ENCODE data around the gene EXOSC3. TPM values are rescaled to one million over a fixed set of nuclear protein-coding genes. Genes with fewer than 3 reads are reported as not detected.
"Not testable (repeated sequence)": the region's sequence is repeated elsewhere in the genome, so short reads cannot be mapped to it uniquely, and the experiment has no call there.

Gene EXOSC3
- total RNA-seq, 1 donor from 2014 or later: 28.6 TPM

DNA sequence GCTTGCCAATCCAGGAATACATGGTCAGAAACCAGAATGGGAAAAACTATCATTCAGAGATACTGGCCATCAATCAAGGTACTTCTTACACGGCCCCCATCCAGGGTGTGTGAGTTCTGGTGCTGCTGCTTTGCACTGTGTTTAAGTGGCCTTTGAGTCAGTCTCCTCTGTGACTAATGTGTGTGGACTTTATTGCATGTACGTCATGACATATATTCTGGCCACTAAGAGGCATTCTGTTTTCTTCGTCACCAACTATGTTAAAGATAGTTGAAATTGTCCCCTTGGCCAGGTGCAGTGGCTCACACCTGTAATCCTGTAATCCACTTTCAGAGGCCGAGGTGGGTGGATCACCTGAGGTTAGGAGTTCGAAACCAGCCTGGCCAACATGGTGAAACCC is 8.5 kb downstream of the EXOSC3 start:
- DNase-seq (ENCODE audit: low read depth in 2 of 2): no peak

GRCh38 chr9:37775216-37775919 is 9.5 kb downstream of the EXOSC3 start:
- no peak for DNase-seq (ENCODE audit: low read depth in 2 of 2)

DNA sequence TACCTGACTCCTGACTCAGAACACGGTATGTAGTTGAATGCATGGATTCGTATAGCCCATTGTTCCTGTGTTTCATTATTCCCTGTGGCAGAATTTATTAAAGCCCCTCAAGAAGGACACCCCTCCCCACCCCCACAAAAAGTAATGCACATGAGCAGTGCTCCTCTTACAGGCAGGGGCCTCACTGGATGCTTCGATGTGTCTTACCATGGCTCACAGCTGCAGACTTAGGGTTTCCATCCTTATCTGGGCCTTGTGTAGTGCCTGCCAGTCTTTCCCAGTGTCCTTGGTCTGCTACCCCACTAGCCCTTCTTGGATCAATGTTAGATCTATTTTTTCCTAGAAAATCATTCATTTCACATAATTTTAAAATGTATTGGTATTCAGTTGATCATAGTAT is 14.9 kb downstream of the EXOSC3 start:
- no peak for DNase-seq (ENCODE audit: low read depth in 2 of 2)

GRCh38 chr9:37769306-37769705 is 15.6 kb downstream of the EXOSC3 start:
- no peak for DNase-seq (ENCODE audit: low read depth in 2 of 2)

DNA sequence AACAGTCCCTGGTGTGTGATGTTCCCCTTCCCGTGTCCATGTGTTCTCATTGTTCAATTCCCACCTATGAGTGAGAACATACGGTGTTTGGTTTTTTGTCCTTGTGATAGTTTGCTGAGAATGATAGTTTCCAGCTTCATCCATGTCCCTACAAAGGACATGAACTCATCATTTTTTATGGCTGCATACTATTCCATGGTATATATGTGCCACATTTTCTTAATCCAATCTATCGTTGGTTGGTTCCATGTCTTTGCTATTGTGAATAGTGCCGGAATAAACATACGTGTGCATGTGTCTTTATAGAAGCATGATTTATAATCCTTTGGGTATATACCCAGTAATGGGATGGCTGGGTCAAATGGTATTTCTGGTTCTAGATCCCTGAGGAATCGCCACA is 19.6 kb downstream of the EXOSC3 start:
- DNase-seq (ENCODE audit: low read depth in 2 of 2): not testable (repeated sequence)

- peak in 1 of 2 donors; percentile 32 for DNase-seq (ENCODE audit: low read depth in 2 of 2)
These were observed 23.4 kb downstream of the EXOSC3 start for GRCh38 chr9:37761511-37761910.

DNA sequence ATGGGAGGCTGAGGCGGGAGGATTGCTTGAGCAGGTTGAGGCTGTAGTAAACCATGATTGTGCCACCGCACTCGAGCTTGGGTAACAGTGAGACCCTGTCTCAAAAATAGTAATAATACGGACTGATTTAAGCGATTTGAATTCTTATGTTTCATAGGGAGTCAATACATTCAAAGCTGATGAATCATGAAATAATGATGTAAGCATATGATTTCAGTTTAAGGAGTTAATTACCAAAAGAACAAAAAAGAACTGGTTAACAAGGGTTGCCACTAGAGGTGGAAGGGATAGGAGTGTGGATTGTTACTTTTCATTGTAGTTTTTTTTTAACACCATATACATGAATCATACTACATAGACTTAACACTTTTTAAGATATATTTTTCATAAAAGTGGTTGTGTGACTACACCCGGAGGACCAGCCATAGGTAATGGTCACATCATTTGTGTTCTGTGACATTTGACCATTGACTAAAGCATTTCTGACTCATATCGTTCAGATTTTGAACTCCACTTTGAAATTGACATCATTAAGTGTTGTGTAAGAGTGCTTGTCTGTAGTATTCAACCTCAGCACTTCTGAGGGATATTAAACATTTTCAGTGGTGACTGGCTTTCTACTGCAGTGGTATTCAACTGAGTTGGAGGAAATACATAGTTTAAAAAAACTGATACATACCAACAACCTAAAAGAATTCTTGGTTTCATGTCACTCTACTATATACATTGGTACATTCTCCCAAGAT is 24.3 kb downstream of the EXOSC3 start:
- no peak for DNase-seq (ENCODE audit: low read depth in 2 of 2)

GRCh38 chr9:37758747-37759146 is 26.1 kb downstream of the EXOSC3 start:
- DNase-seq (ENCODE audit: low read depth in 2 of 2): no peak

DNA sequence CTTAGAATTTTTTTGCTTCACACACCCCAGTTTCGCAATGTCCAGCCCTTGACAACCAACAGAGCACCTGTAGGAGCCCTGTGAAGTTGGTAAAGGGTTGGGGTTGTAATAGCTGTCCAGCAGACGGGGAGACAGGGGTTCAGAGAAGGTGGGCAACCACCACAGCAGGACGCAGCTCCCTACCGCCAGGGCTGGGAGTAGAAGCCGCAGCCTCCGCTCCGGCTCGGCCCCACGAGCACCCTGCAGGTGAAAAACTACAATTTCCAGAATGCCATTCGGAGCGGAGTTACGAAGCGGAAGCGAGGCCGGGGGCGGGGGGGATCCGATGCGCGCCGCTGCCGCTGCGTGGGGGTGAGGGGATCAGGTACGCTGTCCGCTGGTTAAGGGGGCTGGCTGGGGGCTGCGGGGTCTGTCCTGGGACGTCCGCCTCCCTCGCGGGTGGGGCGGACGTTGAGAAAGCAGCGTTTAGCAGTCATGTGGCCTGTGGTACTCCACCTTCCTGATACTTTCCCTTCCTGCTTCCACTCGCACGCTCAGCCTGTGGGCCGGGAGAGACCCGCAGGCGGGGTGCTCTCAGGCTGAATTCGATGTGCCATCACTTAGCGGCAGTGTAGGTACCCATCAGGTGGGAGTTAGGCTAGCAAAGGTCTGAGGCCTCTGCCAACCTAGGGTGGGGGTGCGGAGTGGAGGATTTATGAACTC is 31.2 kb downstream of the EXOSC3 start, which contains the start of gene TRMT10B:
Gene TRMT10B, plus strand, starts transcription at position 317 of the 702 bp plus-strand sequence. CDS start 8,127 bp downstream, outside the sequence.
- peak; percentile 74 to 83 for DNase-seq (ENCODE audit: low read depth in 2 of 2)

DNA sequence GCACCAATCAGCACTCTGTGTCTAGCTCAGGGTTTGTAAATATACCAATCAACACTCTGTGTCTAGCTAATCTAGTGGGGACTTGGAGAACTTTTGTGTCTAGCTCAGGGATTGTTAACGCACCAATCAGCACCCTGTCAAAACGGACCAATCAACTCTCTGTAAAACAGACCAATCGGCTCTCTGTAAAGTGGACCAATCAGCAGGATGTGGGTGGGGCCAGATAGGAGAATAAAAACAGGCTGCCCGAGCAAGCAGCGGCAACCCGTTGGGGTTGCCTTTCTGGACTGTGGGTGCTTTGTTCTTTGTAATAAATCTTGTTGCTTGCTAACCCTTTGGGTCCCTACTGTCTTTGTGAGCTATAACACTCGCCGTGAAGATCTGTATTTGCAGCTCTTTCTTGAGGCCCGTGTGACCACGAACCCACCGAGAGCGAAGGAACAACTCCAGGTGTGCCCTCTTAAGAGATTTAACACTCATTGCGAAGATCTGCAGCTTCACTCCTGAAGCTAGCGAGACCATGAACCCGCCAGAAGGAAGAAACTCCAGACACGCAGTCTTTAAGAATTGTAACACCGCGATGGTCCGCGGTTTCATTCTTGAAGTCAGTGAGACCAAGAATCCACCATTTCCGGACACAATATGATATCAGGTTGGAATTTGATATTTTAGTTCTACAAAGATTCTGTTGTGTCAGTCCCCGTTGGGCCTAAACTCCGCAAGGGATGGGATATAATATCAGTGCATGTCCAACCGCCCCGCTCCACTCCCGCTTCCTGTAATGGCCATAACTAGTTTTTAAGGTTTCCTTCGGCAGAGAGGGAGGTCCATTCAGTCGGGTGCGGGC is 32.0 kb downstream of the EXOSC3 start:
- DNase-seq (ENCODE audit: low read depth in 2 of 2): no peak

- DNase-seq (ENCODE audit: low read depth in 2 of 2): not testable (repeated sequence)
These were observed 32.8 kb downstream of the EXOSC3 start for GRCh38 chr9:37752112-37752511.

DNA sequence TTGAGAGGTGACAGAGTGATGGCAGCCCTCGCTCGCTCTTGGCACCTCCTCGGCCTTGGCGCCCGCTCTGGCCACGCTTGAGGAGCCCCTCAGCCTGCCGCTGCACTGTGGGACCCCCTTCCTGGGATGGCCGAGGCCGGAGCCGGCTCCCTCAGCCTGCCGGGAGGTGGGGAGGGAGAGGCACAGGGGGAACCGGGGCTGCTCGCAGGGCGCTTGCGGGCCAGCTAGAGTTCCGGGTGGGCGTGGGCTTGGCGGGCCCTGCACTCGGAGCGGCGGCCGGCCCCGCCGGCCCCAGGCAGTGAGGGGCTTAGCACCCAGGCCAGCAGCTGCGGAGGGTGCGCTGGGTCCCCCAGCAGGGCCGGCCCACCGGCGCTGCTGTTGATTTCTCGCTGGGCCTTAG is 33.2 kb downstream of the EXOSC3 start:
- DNase-seq (ENCODE audit: low read depth in 2 of 2): not testable (repeated sequence)

- no peak for DNase-seq (ENCODE audit: low read depth in 2 of 2)
These were observed 33.7 kb downstream of the EXOSC3 start for GRCh38 chr9:37751186-37751585.

DNA sequence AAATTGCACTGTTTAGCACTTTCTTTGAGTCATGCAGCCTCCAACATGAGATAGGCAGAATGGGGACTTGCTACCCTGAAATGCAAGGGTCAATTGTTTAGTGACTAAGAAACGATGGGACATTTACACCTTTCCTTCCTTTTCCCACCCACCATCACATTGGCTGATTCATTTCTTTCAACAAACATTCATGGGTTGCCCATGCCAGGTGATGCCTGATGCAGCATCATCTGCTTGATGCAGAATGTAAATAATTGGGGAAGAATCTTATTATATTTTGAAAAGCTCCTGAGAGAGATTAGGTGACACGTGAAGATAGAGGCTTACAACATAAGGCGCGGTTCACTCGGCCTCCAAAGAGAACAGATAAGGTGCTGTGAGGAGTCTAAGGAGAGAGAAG is 35.7 kb downstream of the EXOSC3 start:
- DNase-seq (ENCODE audit: low read depth in 2 of 2): no peak

- peak; percentile 74 to 82 for DNase-seq (ENCODE audit: low read depth in 2 of 2)
These were observed 37.6 kb downstream of the EXOSC3 start for GRCh38 chr9:37747271-37747753.

- no peak for DNase-seq (ENCODE audit: low read depth in 2 of 2)
These were observed 38.2 kb downstream of the EXOSC3 start for GRCh38 chr9:37746448-37747270.

DNA sequence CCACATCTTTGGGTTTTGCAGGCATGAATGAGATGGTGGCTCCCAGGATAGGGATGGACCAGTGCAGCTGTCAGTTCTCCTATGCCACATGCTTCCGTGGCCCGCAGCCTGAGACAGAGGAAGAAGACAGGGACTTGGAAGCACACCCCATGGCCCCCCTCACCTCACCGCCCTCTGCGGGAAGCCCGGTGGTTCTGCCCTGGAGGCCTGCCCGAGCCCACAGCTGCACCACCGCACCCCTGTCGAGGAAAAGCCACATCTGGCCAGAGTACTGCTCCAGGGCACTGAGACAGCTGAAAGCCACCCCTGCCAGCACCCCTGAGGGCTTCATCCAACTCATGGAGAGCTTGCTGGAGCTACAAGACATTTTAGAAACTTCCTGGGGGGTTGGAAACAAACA is 38.9 kb downstream of the EXOSC3 start:
- no peak for DNase-seq (ENCODE audit: low read depth in 2 of 2)

- no peak for DNase-seq (ENCODE audit: low read depth in 2 of 2)
These were observed 44.1 kb downstream of the EXOSC3 start for GRCh38 chr9:37740631-37741328.

GRCh38 chr9:37740128-37740527 is 44.7 kb downstream of the EXOSC3 start:
- no peak for DNase-seq (ENCODE audit: low read depth in 2 of 2)

- no peak for DNase-seq (ENCODE audit: low read depth in 2 of 2)
These were observed 45.6 kb downstream of the EXOSC3 start for GRCh38 chr9:37739222-37739621.
